ENCODE data around the gene PLEKHA6.

- no peak for TF ChIP-seq POLR2A (IDR thresholded peaks at IDR 0.05)
- TF ChIP-seq CTCF (IDR thresholded peaks at IDR 0.05): no peak
These were observed 6.4 kb downstream of the PLEKHA6 start for GRCh38 chr1:204353213-204353910.

All from right lobe of liver (tissue), 4 donors.